Medulla oblongata (tissue), 1 donor: ENCODE measurements around the gene SPATA31D3.
"Not testable (repeated sequence)": the region's sequence is repeated elsewhere in the genome, so short reads cannot be mapped to it uniquely, and the experiment has no call there.

Experiments used
- DNase-seq: peaks from one replicate; pipeline ENCODE4 v3.0.0-alpha.2; 2015; ENCODE audit errors: extremely low spot score

The SPATA31D3 gene

GRCh38 chr9:81979196-81979595, 35.9 kb downstream of the SPATA31D3 start:
- no peak for DNase-seq

GRCh38 chr9:81980568-81980967, 37.3 kb downstream of the SPATA31D3 start:
- no peak for DNase-seq

- DNase-seq = no peak
These were observed 38.6 kb downstream of the SPATA31D3 start for GRCh38 chr9:81981883-81982282.

DNA sequence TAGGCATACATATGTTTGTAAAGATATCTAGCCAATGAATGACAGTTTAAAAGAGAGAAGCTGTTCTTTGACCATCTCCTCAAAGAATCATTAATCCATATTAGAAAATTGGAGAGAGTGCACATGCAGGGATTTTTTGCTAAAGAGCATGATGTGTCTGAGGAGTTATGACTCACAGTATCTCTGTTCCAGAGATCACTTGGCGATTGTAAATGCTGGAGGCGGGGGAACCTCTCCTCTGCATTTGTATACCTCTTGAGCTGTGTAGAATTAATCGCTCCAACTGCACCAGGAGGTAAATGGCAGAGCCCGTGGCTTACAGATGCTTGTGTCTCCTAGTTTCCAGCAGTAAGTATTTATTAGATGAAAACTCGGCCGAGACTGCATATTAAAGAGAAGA, 41.6 kb downstream of the SPATA31D3 start:
- DNase-seq = no peak

- DNase-seq = no peak
These were observed 42.8 kb downstream of the SPATA31D3 start for GRCh38 chr9:81986051-81986450.

DNA sequence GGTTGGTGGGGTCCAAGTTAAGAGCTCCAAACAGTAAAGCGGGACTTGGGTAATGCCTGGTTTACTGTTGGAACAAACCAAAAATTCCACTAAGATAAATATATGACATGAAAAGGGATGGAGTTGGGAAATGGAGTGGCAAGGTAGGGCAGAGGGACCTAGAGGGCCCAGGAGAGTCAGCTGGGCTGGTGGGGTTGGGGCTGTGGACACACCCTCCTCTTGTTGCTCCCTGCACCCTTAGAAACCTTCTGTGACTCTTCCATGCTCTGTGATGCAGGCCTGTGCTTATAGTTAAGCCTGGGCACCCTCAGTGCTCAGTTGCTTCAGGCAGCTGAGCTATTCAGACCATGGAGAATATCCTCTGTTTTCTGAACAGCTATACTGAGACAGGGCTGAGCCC, 45.2 kb downstream of the SPATA31D3 start, which contains the start of gene SPATA31D1:
Gene SPATA31D1, plus strand, starts transcription at position 301 of the 400 bp plus-strand sequence. Its CDS starts 47 bp downstream, at position 348.
- DNase-seq = not testable (repeated sequence)

DNA sequence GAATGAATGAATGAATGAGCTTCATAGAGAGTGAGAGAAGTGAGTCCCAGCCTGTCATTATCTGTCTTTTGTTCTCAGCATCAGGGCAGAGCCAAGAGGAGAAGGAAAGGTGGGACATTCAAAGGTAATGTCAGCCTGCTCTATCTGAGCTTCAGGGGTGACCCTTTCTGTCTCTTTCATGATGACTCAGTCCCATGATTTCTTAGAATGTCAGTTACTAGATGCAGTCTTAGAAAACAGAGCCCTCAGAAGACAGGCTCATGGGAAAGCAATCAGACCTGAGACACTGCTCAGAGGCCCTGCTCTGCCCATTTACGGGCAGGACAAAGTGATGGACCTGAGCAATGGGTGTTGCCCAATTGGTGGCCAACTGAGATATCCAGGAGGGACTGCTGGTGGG, 46.4 kb downstream of the SPATA31D3 start:
- no peak for DNase-seq

DNA sequence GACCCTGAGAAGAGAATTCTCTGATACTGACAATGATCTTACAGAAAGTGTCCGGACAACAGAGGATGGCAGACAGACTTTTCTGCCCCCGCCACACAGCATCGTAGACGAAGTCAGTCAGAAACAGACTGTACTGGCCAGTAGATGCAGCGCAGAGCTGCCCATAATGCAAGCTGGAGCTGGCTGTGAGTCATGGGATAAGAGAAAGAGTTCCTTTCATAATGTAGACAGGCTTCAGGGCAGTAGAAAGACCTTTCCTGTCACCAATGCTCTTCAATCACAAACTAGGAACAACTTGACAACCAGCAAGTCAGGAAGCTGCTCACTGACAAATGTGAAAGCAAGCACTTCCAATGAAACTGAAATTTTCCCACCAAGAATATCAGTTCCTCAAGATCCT, 50.4 kb downstream of the SPATA31D3 start:
- no peak for DNase-seq
